Lung microvascular endothelial cell (primary cell): ENCODE measurements around the gene TMEM190. TPM values are rescaled to one million over a fixed set of nuclear protein-coding genes. Genes with fewer than 3 reads are reported as not detected.

ENCODE experiments used
- DNase-seq, 2 donors: peaks; one replicate each; pipeline versions ENCODE4 v3.0.0 to v3.0.0-alpha.2; 2010; ENCODE audit warnings: low read depth in 2 of 2
- total RNA-seq: library from RNA; depleted of rRNA; stranded (reverse); fragments of >200 nt; gene quantifications from 2 replicates; pipeline ENCODE4 v1.2.1, GENCODE V29; 2014

TMEM190 gene
- total RNA-seq, 1 donor from 2014 or later: not detected

GRCh38 chr19:55350620-55351315, 25.9 kb upstream of the TMEM190 start:
- no peak for DNase-seq

GRCh38 chr19:55352040-55352439, 24.6 kb upstream of the TMEM190 start:
- no peak for DNase-seq

GRCh38 chr19:55352549-55353145, 24.0 kb upstream of the TMEM190 start:
- DNase-seq: no peak

GRCh38 chr19:55353356-55353802, 23.2 kb upstream of the TMEM190 start:
- no peak for DNase-seq

- DNase-seq: peak; percentile 45 to 56
These were observed 22.6 kb upstream of the TMEM190 start for GRCh38 chr19:55353803-55354697.

- no peak for DNase-seq
These were observed 21.9 kb upstream of the TMEM190 start, which contains the start of gene COX6B2 for GRCh38 chr19:55354698-55355212. Gene COX6B2 (minus strand): TSS chr19:55354719. CDS start chr19:55354521, 198 bp downstream.

- DNase-seq: peak in 1 of 2 donors; percentile 22
These were observed 21.3 kb upstream of the TMEM190 start for GRCh38 chr19:55355213-55355821.

- DNase-seq: no peak
These were observed 18.1 kb upstream of the TMEM190 start for GRCh38 chr19:55358493-55358892.

- DNase-seq: peak; percentile 36 to 66
These were observed 17.4 kb upstream of the TMEM190 start for GRCh38 chr19:55358943-55359908.

GRCh38 chr19:55360902-55361301, 15.7 kb upstream of the TMEM190 start:
- no peak for DNase-seq

GRCh38 chr19:55362174-55362989, 14.2 kb upstream of the TMEM190 start:
- DNase-seq: no peak

- DNase-seq: no peak
These were observed 13.5 kb upstream of the TMEM190 start, which contains the start of gene GARIN5B for GRCh38 chr19:55362990-55363716. Gene GARIN5B (minus strand): TSS chr19:55363260. CDS start chr19:55363066, 194 bp downstream.

- no peak for DNase-seq
These were observed 11.4 kb upstream of the TMEM190 start for GRCh38 chr19:55365245-55365644.

- DNase-seq: no peak
These were observed 10.7 kb upstream of the TMEM190 start for GRCh38 chr19:55365964-55366363.

GRCh38 chr19:55366790-55367189, 9.8 kb upstream of the TMEM190 start:
- no peak for DNase-seq

GRCh38 chr19:55368106-55368505, 8.5 kb upstream of the TMEM190 start:
- no peak for DNase-seq

- DNase-seq: no peak
These were observed 7.7 kb upstream of the TMEM190 start for GRCh38 chr19:55368701-55369563.
